ENCODE results near the gene ASIC1. TPM values are rescaled to one million over a fixed set of nuclear protein-coding genes. Genes with fewer than 3 reads are reported as not detected.

ASIC1 gene
- total RNA-seq, 8 experiments from 2014 or later: 1.3 to 14.5 (median 7.6) TPM

DNA sequence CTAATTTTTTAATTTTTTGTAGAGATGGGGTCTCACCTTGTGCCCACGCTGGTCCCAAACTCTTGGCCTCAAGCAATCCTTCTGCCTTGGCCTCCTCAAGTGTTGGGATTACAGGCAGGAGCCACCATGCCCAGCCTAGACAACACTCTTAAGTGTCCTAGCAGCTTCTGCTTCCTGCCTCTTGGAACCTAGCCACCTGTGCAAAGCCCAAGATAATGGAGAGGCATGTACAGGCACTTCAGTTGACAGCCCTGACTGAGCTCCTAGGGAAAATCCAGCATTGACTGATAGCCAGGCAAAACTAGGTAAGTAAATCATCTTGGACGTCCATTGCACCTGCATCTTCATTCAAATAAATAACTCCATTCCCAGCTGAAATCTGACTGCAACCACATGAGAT is 70.2 kb downstream of the ASIC1 start:
- no peaks in the 10 kb centered on the region for H3K4me1 ChIP-seq (replicated peaks in 1 of 2)
- ATAC-seq (replicated peaks in 6 of 8): no peak
- WGBS, 10 experiments: 57 to 100% (median 86%) methylated on average over 1 to 2 of the region's 2 CpGs; no CpG with 5 or more reads in 1 of the 10 experiments
- H3K4me3 ChIP-seq: no peak overlapping the region
- in situ Hi-C loops (cut with MboI; ENCODE audit: low pct_unique_long_range_greater_than_20kb in 2 of 9, low sequenced_read_pairs in 9 of 9, unreplicated experiment in 9 of 9): no loop called here
- no peak overlapping the region for H3K27ac ChIP-seq

DNA sequence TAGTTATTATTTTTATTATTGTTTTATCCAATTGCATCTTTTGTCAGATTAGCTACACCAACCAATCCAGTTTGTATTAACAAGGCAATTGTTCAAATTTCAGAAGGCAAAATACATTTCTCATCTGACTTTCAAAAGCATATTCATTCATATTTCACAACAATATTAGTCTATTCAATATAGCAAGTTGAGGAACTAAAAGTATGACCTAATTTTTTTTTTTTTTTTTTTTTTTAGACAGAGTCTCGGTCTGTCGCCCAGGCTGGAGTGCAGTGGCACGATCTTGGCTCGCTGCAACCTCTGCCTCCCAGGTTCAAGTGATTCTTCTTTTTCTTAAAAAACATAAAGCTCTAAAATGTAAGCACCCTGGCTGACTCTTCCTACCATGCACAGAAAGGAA is 71.9 kb downstream of the ASIC1 start:
- no peaks in the 10 kb centered on the region for H3K4me1 ChIP-seq (replicated peaks in 1 of 2)
- 40 to 100% (median 96%) methylated on average over 2 to 4 of the region's 4 CpGs; no CpG with 5 or more reads in 3 of the 10 experiments for WGBS, 10 experiments
- in situ Hi-C loops (cut with MboI; ENCODE audit: low pct_unique_long_range_greater_than_20kb in 2 of 9, low sequenced_read_pairs in 9 of 9, unreplicated experiment in 9 of 9): no loop called here
- ATAC-seq (replicated peaks in 6 of 8): no peak
- no peak overlapping the region for H3K27ac ChIP-seq
- H3K4me3 ChIP-seq: no peak overlapping the region

DNA sequence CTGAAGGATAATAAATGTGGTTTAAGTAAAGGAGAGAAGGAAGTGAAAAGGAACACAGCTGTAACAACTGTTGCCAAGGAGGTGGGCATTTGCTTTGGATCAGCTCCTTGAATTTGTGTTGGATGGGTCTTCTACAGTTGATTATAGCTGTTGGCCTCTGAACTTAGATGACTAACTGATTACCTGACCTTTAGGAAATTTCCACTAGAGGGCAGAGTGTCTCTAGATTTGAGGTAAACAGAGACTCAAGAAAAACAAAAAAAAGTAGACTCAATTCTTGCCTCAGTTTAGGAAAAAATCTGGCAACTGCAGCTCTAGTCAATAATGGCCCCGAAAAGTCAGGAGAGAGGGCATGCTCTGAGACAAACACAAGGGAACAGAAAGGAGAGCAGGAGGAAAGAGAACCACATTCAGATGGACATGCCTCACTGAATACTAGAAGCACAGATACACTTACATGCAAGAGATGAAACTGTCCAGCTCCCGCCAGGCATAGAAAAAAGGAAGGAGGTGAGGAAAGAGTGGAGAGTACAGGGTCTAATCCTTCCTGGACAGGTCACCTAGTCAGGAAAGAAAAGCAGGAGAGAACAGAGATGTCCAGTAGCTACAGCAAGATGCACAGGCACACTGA is 75.2 kb downstream of the ASIC1 start:
- Histone ChIP-seq H3K4me3 (no peak overlapping the region), H3K27ac (no peak overlapping the region), H3K4me1 (replicated peaks in 1 of 2) (no peaks in the 10 kb centered on the region)
- 42 to 100% (median 78%) methylated on average over 1 to 2 of the region's 2 CpGs; no CpG with 5 or more reads in 2 of the 10 experiments for WGBS, 10 experiments
- ATAC-seq (replicated peaks in 6 of 8): peak in 2 of 8 experiments; percentile 12 to 22
- in situ Hi-C loops (cut with MboI; ENCODE audit: low pct_unique_long_range_greater_than_20kb in 2 of 9, low sequenced_read_pairs in 9 of 9, unreplicated experiment in 9 of 9): no loop called here

Other genes with a start within 250 kb of the ASIC1 start
- gene NCKAP5L, start 229.2 kb upstream of the ASIC1 start, total RNA-seq: 10 to 100 TPM; 15.1 to 51.6 (median 22.3) TPM
- gene BCDIN3D, start 214.5 kb upstream of the ASIC1 start, total RNA-seq: 10 to 100 TPM in 1 of 8 experiments, 1 to 10 TPM in 7; 4.3 to 10.4 (median 8.1) TPM
- 10 to 100 TPM in 4 of 8 experiments, 1 to 10 TPM in 2, under 1 TPM in 1, not detected in 1; 0.51 to 17.5 (median 15.6) TPM for gene FAIM2, start 153.7 kb upstream of the ASIC1 start, total RNA-seq
- under 1 TPM in 5 of 8 experiments, not detected in 3; 0.09 to 0.81 (median 0.14) TPM for gene AQP2, start 106.9 kb upstream of the ASIC1 start, total RNA-seq
- gene AQP5, start 95.7 kb upstream of the ASIC1 start, total RNA-seq: 1 to 10 TPM in 1 of 8 experiments, under 1 TPM in 5, not detected in 2; 0.25 to 1.5 (median 0.35) TPM
- gene AQP6, start 84.6 kb upstream of the ASIC1 start, total RNA-seq: 1 to 10 TPM in 1 of 8 experiments, under 1 TPM in 7; 0.08 to 1.2 (median 0.31) TPM
- gene RACGAP1, start 32.1 kb upstream of the ASIC1 start, total RNA-seq: 10 to 100 TPM in 6 of 8 experiments, 1 to 10 TPM in 2; 7.1 to 74.8 (median 17.6) TPM
- gene SMARCD1, start 27.7 kb downstream of the ASIC1 start, total RNA-seq: 100 to 1,000 TPM in 1 of 8 experiments, 10 to 100 TPM in 7; 18.1 to 117 (median 65.4) TPM
- 1 to 10 TPM in 5 of 8 experiments, under 1 TPM in 3; 0.43 to 7.5 (median 1.1) TPM for gene GPD1, start 46.4 kb downstream of the ASIC1 start, total RNA-seq
- gene COX14, start 54.6 kb downstream of the ASIC1 start, total RNA-seq: 100 to 1,000 TPM in 1 of 8 experiments, 10 to 100 TPM in 7; 33.3 to 101 (median 44.0) TPM
- 10 to 100 TPM; 18.9 to 87.0 (median 57.7) TPM for gene CERS5, start 109.8 kb downstream of the ASIC1 start, total RNA-seq
- gene LIMA1, start 225.9 kb downstream of the ASIC1 start, total RNA-seq: 10 to 100 TPM in 5 of 8 experiments, 1 to 10 TPM in 3; 4.7 to 66.5 (median 14.8) TPM

Data from motor neuron (in vitro differentiated cells).